H9 (cell line): ENCODE results near the gene AMDHD2. TPM values are rescaled to one million over a fixed set of nuclear protein-coding genes. Genes with fewer than 3 reads are reported as not detected.
"Not testable (repeated sequence)": the region's sequence is repeated elsewhere in the genome, so short reads cannot be mapped to it uniquely, and the experiment has no call there.

Experiments used
- DNase-seq: peaks from one replicate; pipeline ENCODE4 v3.0.0-alpha.2; 2017
- H2AFZ ChIP-seq: one replicate; pipeline ENCODE4 v1.6.1; 2013; ENCODE audit warnings: mild to moderate bottlenecking, low read length, control low read depth, moderate library complexity
- H2AK5ac ChIP-seq: 2 replicates; pipeline ENCODE4 v1.6.1; 2013; ENCODE audit warnings: low read length, control low read depth, mixed read lengths; ENCODE audit not compliant: insufficient read length
- H2BK120ac ChIP-seq: one replicate; pipeline ENCODE4 v1.6.1; 2013; ENCODE audit warnings: low read depth, mild to moderate bottlenecking, low read length, control low read depth, inconsistent platforms; ENCODE audit not compliant: poor library complexity, severe bottlenecking
- H2BK12ac ChIP-seq: 2 replicates; pipeline ENCODE4 v1.6.1; 2013; ENCODE audit warnings: low read length, control low read depth, mixed read lengths, low read depth; ENCODE audit not compliant: insufficient read length
- H2BK15ac ChIP-seq: 2 replicates; pipeline ENCODE4 v1.6.1; 2013; ENCODE audit warnings: low read depth, low read length, control low read depth
- H2BK20ac ChIP-seq: one replicate; pipeline ENCODE4 v1.6.1; 2013; ENCODE audit warnings: low read depth, mild to moderate bottlenecking, low read length, control low read depth, inconsistent platforms; ENCODE audit not compliant: poor library complexity, severe bottlenecking
- H2BK5ac ChIP-seq: 2 replicates; pipeline ENCODE4 v1.6.1; 2013; ENCODE audit warnings: low read length, control low read depth, mixed read lengths; ENCODE audit not compliant: insufficient read length
- H3K14ac ChIP-seq: 2 replicates; pipeline ENCODE4 v1.6.1; 2013; ENCODE audit warnings: low read length, control low read depth; ENCODE audit not compliant: insufficient read depth
- H3K18ac ChIP-seq: 2 replicates; pipeline ENCODE4 v1.6.1; 2013; ENCODE audit warnings: low read depth, mild to moderate bottlenecking, mixed read lengths, low read length, control low read depth; ENCODE audit not compliant: insufficient read length
- H3K23ac ChIP-seq: 2 replicates; pipeline ENCODE4 v1.6.1; 2013; ENCODE audit warnings: low read length, control low read depth, mixed read lengths, low read depth; ENCODE audit not compliant: insufficient read length
- H3K23me2 ChIP-seq: 2 replicates; pipeline ENCODE4 v1.6.1; 2013; ENCODE audit warnings: low read depth, mild to moderate bottlenecking, mixed read lengths, low read length, control low read depth; ENCODE audit not compliant: insufficient read length, poor library complexity, severe bottlenecking
- H3K27ac ChIP-seq: 2 replicates; pipeline ENCODE4 v1.5.1; 2013; ENCODE audit warnings: low read length, control low read depth, mixed read lengths, low read depth; ENCODE audit not compliant: insufficient read length
- H3K27me3 ChIP-seq: 2 replicates; pipeline ENCODE4 v1.6.1; 2013; ENCODE audit warnings: low read length, control low read depth, inconsistent platforms; ENCODE audit not compliant: insufficient read depth
- H3K4ac ChIP-seq: 2 replicates; pipeline ENCODE4 v1.6.1; 2013; ENCODE audit warnings: low read depth, mild to moderate bottlenecking, control low read depth, inconsistent platforms, low read length, moderate library complexity
- H3K4me1 ChIP-seq: 2 replicates; pipeline ENCODE4 v1.6.1; 2013; ENCODE audit warnings: low read length, control low read depth, inconsistent platforms; ENCODE audit not compliant: insufficient read depth
- H3K4me2 ChIP-seq: 2 replicates; pipeline ENCODE4 v1.6.1; 2013; ENCODE audit warnings: low read length, control low read depth, mixed read lengths; ENCODE audit not compliant: insufficient read length, insufficient read depth
- H3K56ac ChIP-seq: 2 replicates; pipeline ENCODE4 v1.6.1; 2013; ENCODE audit warnings: low read depth, mild to moderate bottlenecking, mixed read lengths, low read length, control low read depth; ENCODE audit not compliant: insufficient read length
- H3K79me1 ChIP-seq: 2 replicates; pipeline ENCODE4 v1.6.1; 2013; ENCODE audit warnings: low read depth, mild to moderate bottlenecking, moderate library complexity, low read length, control low read depth, inconsistent platforms; ENCODE audit not compliant: insufficient read depth, poor library complexity, severe bottlenecking
- H3K79me2 ChIP-seq: 2 replicates; pipeline ENCODE4 v1.6.1; 2013; ENCODE audit warnings: low read length, control low read depth, inconsistent platforms; ENCODE audit not compliant: insufficient read depth
- H3K9ac ChIP-seq: 2 replicates; pipeline ENCODE4 v1.6.1; 2013; ENCODE audit warnings: low read length, control low read depth, mixed read lengths; ENCODE audit not compliant: insufficient read length; ENCODE audit errors: extremely low read depth
- H3K9me3 ChIP-seq: one replicate; pipeline ENCODE4 v1.6.1; 2013; ENCODE audit warnings: low read depth, low read length, inconsistent platforms; ENCODE audit not compliant: control insufficient read depth
- H3T11ph ChIP-seq: one replicate; pipeline ENCODE4 v1.6.1; 2013; ENCODE audit warnings: mild to moderate bottlenecking, low read length, control low read depth, inconsistent platforms
- H4K20me1 ChIP-seq: one replicate; pipeline ENCODE4 v1.6.1; 2013; ENCODE audit not compliant: control insufficient read depth, insufficient read length, insufficient read depth
- H4K5ac ChIP-seq: 2 replicates; pipeline ENCODE4 v1.6.1; 2013; ENCODE audit warnings: low read depth, mild to moderate bottlenecking, mixed read lengths, low read length, control low read depth; ENCODE audit not compliant: insufficient read length
- H4K8ac ChIP-seq: replicated peaks from 2 replicates; pipeline ENCODE4 v1.6.1; 2013; ENCODE audit warnings: low read length, control low read depth, mixed read lengths, low read depth; ENCODE audit not compliant: insufficient read length
- H4K91ac ChIP-seq: 2 replicates; pipeline ENCODE4 v1.6.1; 2013; ENCODE audit warnings: low read depth, mild to moderate bottlenecking, moderate library complexity, mixed read lengths, low read length, control low read depth; ENCODE audit not compliant: insufficient read length
- H3K27ac Mint-ChIP-seq, 3 experiments: 2 replicates in 2 of 3; 3 replicates in 1 of 3; pipeline ENCODE4 v1.8.0; 2020 to 2021; ENCODE audit warnings: mixed read lengths in 3 of 3, mild to moderate bottlenecking in 1 of 3, moderate library complexity in 1 of 3
- H3K27me3 Mint-ChIP-seq: 2 replicates; pipeline ENCODE4 v1.8.0; 2021; ENCODE audit warnings: low read depth, mild to moderate bottlenecking, moderate library complexity, mixed read lengths
- H3K36me3 Mint-ChIP-seq, 3 experiments: 2 replicates in 2 of 3; 3 replicates in 1 of 3; pipeline ENCODE4 v1.8.0; 2020 to 2021; ENCODE audit warnings: low read depth in 3 of 3, mixed read lengths in 3 of 3; ENCODE audit not compliant: insufficient read depth in 1 of 3
- H3K4me1 Mint-ChIP-seq, 2 experiments: 2 replicates each; pipeline ENCODE4 v1.8.0; 2020; ENCODE audit warnings: mixed read lengths in 2 of 2
- H3K4me3 Mint-ChIP-seq, 2 experiments: 2 replicates in 1 of 2; 3 replicates in 1 of 2; pipeline ENCODE4 v1.8.0; 2020 to 2021; ENCODE audit warnings: mild to moderate bottlenecking in 2 of 2, mixed read lengths in 2 of 2, moderate library complexity in 1 of 2
- H3K9me3 Mint-ChIP-seq, 2 experiments: 2 replicates in 1 of 2; 3 replicates in 1 of 2; pipeline ENCODE4 v1.8.0; 2020; ENCODE audit warnings: mild to moderate bottlenecking in 2 of 2, mixed read lengths in 2 of 2, moderate library complexity in 1 of 2
- WGBS: extraction: QIAGEN DNeasy Blood & Tissue Kit; methylation state at CpG from one replicate; pipeline ENCODE4 v1.1.7; 2013; ENCODE audit warnings: missing lambda C conversion rate, low lambda C conversion rate, mixed read lengths; ENCODE audit not compliant: insufficient read length; ENCODE audit errors: extremely low coverage; 5-methylcytosine and 5-hydroxymethylcytosine counted together
- total RNA-seq: library from RNA; stranded (reverse); gene quantifications from 2 replicates; pipeline ENCODE4 v1.2.1, GENCODE V29; 2021
- TF ChIP-seq, protein P1 (sequence below): fragments of 200-600 bp; sonication (generic); conservative IDR thresholded peaks from 3 replicates; pipeline ENCODE4 v1.8.0; 2021; ENCODE audit warnings: antibody characterized with exemption, mild to moderate bottlenecking

Gene AMDHD2
- total RNA-seq, 1 experiment from 2014 or later: 61.5 TPM

DNA sequence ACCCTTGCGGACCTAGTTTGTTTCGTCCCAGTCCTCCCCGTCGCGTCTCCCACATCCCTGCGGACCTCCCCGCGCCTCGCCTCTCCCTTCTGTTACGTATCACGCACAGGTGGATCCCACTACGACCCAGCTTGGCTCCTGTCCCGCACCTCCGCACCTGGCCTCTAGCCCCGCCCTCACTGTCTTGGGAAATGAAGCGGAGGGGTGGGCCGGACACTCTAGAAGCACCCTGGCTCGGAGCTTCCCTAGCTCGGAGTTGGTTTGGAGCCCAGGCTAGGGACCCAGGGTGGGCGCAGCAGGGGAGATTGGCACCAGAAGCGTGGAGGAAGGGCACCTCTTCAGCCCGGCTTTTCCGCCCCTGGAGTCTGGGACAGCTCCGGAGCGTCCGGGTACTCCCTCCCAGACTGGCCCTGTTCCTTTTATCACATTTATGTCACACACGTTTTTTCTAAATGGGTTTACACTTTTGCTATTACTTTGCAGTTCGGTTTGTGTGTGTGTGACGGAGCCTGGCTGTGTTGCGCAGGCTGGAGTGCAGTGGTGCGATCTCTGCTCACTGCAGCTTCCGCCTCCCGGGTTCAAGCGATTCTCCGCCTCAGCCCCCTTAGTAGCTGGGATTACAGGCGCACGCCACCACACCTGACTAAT is 12.4 kb downstream of the AMDHD2 start:
- H3K4me2 ChIP-seq: peak overlapping the region; percentile 78
- Mint-ChIP-seq H3K4me1 (peaks cover 4 to 14% of the 10 kb centered on the region in 2 experiments), H3K36me3 (peaks cover 0 to 11% (median 2%) of the 10 kb centered on the region in 3 experiments; a peak in 3 of 7 replicates), H3K9me3 (peaks cover 0 to 2% of the 10 kb centered on the region in 2 experiments; a peak in 1 of 5 replicates), H3K27me3 (peaks cover 4% of the 10 kb centered on the region; the same call in 1 of the 2 replicates), H3K4me3 (peak overlapping the region; percentile 79 to 98), H3K27ac (peak overlapping the region; percentile 70 to 90 (median 77); a peak in 5 of 7 replicates)
- H3K9ac ChIP-seq: peak overlapping the region; percentile 33
- H2BK20ac ChIP-seq: no peak overlapping the region
- H3K79me1 ChIP-seq: no peaks in the 10 kb centered on the region
- no peak overlapping the region for H4K91ac ChIP-seq
- H3K27ac ChIP-seq: no peak overlapping the region
- no peak overlapping the region for H4K5ac ChIP-seq
- no peaks in the 10 kb centered on the region; the same call in 1 of the 2 replicates for H3K4me1 ChIP-seq
- peak overlapping the region; percentile 88 for H3K18ac ChIP-seq
- H3K79me2 ChIP-seq: no peaks in the 10 kb centered on the region
- H4K20me1 ChIP-seq: no peaks in the 10 kb centered on the region
- no peak overlapping the region for H2BK120ac ChIP-seq
- no peak overlapping the region for H3K56ac ChIP-seq
- peak; percentile 88 for DNase-seq
- H3K9me3 ChIP-seq: no peaks in the 10 kb centered on the region
- no CpG with 5 or more reads among the region's 37 CpGs for WGBS
- no peaks in the 10 kb centered on the region for H3K27me3 ChIP-seq
- peaks cover 10% of the 10 kb centered on the region for H3K23me2 ChIP-seq
- H3K23ac ChIP-seq: no peak overlapping the region
- no peak overlapping the region for H2BK5ac ChIP-seq
- H3T11ph ChIP-seq: no peak overlapping the region
- no peak overlapping the region for H2AFZ ChIP-seq
- TF ChIP-seq, protein P1, sequence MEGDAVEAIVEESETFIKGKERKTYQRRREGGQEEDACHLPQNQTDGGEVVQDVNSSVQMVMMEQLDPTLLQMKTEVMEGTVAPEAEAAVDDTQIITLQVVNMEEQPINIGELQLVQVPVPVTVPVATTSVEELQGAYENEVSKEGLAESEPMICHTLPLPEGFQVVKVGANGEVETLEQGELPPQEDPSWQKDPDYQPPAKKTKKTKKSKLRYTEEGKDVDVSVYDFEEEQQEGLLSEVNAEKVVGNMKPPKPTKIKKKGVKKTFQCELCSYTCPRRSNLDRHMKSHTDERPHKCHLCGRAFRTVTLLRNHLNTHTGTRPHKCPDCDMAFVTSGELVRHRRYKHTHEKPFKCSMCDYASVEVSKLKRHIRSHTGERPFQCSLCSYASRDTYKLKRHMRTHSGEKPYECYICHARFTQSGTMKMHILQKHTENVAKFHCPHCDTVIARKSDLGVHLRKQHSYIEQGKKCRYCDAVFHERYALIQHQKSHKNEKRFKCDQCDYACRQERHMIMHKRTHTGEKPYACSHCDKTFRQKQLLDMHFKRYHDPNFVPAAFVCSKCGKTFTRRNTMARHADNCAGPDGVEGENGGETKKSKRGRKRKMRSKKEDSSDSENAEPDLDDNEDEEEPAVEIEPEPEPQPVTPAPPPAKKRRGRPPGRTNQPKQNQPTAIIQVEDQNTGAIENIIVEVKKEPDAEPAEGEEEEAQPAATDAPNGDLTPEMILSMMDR: no peak
- H2BK12ac ChIP-seq: no peak overlapping the region
- no peak overlapping the region for H2BK15ac ChIP-seq
- no peak overlapping the region for H3K4ac ChIP-seq
- peak overlapping the region; percentile 47; the same call in 1 of the 2 replicates for H3K14ac ChIP-seq
- H4K8ac ChIP-seq: no peak overlapping the region
- no peak overlapping the region for H2AK5ac ChIP-seq

DNA sequence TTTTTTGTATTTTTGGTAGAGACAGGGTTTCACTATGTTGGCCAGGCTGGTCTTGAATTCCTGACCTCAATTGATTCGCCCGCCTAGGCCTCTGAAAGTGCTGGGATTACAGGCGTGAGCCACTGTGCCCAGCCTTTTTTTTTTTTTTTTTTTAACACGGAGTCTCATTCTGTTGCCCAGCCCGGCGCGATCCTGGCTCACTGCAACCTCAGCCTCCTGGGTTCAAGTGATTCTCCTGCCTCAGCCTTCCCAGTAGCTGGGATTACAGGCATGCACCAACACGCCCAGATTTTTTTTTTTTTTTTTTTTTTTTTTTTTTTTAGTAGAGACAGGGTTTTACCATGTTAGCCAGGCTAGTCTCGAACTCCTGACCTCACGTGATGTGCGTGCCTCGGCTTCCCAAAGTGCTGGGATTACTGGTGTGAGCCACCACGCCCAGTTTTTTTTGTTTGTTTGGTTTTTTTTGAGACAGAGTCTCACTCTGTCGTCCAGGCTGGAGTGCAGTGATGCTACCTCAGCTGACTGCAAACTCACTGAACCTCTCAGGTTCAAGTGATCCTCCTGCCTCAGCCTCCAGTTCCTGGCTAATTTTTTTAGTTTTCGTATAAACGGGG is 13.1 kb downstream of the AMDHD2 start:
- H3K9me3 Mint-ChIP-seq, H3K79me2 ChIP-seq, H2BK20ac ChIP-seq, H2BK12ac ChIP-seq, H3K27me3 ChIP-seq, H2BK120ac ChIP-seq, H2AK5ac ChIP-seq, H3K18ac ChIP-seq, H3K9ac ChIP-seq, H4K8ac ChIP-seq, H3K23ac ChIP-seq, H3K27me3 Mint-ChIP-seq, H4K91ac ChIP-seq, H4K20me1 ChIP-seq, H4K5ac ChIP-seq, H3K23me2 ChIP-seq, H3K14ac ChIP-seq, H2AFZ ChIP-seq, H3K9me3 ChIP-seq, H2BK5ac ChIP-seq, H3K79me1 ChIP-seq, H3T11ph ChIP-seq, H3K27ac ChIP-seq, H2BK15ac ChIP-seq, H3K56ac ChIP-seq, H3K4ac ChIP-seq, H3K4me1 ChIP-seq: not testable (repeated sequence)
- Mint-ChIP-seq H3K36me3 (peaks cover 0 to 11% (median 2%) of the 10 kb centered on the region in 3 experiments; a peak in 3 of 7 replicates), H3K4me1 (peaks cover 4 to 14% of the 10 kb centered on the region in 2 experiments), H3K27ac (peak overlapping the region in 1 of 3 experiments; percentile 72; a peak in 1 of 7 replicates), H3K4me3 (peak overlapping the region; percentile 79 to 98)
- peak; percentile 15 for DNase-seq
- H3K4me2 ChIP-seq: peak overlapping the region; percentile 78
- WGBS: no CpG with 5 or more reads among the region's 16 CpGs
